ENCODE results near the gene COL4A2.

Gene COL4A2

GRCh38 chr13:110468986-110469495 lies 162.0 kb downstream of the COL4A2 start:
- Histone ChIP-seq H3K4me1 (ENCODE audit: control insufficient read depth, insufficient read depth, low read length) (no peaks in the 10 kb centered on the region), H3K9ac (ENCODE audit: low read length) (no peak overlapping the region), H3K27me3 (ENCODE audit: control insufficient read depth, insufficient read depth, low read length) (no peaks in the 10 kb centered on the region), H3K27ac (ENCODE audit: low read depth, low read length) (no peak overlapping the region), H3K36me3 (ENCODE audit: control insufficient read depth, insufficient read depth, low read length) (peaks cover 29% of the 10 kb centered on the region), H3K4me3 (ENCODE audit: low read length) (no peak overlapping the region)

DNA sequence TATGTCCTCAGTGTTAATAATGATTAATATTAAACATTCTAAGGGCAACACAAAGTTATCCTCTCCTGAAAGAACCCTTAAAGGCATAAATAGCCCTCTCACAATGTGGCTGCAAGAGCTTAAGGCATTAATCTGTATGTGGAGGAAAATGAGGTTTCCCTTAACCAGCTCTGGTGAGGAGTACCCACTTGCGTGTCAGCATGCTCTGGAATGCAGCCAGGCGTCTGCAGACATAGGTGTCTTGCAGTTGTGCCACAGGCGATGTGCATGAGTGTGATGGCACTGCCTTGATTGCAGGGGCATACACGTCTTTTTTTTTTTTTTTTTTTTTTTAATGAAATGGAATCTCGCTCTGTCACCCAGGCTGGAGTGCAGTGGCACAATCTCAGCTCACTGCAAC lies 162.5 kb downstream of the COL4A2 start:
- H3K4me1 ChIP-seq (ENCODE audit: control insufficient read depth, insufficient read depth, low read length), result no peaks in the 10 kb centered on the region
- no peak overlapping the region for H3K4me3 ChIP-seq (ENCODE audit: low read length)
- H3K36me3 ChIP-seq (ENCODE audit: control insufficient read depth, insufficient read depth, low read length), result peaks cover 34% of the 10 kb centered on the region
- H3K27ac ChIP-seq (ENCODE audit: low read depth, low read length), result no peak overlapping the region
- H3K9ac ChIP-seq (ENCODE audit: low read length), result no peak overlapping the region
- H3K27me3 ChIP-seq (ENCODE audit: control insufficient read depth, insufficient read depth, low read length), result no peaks in the 10 kb centered on the region

DNA sequence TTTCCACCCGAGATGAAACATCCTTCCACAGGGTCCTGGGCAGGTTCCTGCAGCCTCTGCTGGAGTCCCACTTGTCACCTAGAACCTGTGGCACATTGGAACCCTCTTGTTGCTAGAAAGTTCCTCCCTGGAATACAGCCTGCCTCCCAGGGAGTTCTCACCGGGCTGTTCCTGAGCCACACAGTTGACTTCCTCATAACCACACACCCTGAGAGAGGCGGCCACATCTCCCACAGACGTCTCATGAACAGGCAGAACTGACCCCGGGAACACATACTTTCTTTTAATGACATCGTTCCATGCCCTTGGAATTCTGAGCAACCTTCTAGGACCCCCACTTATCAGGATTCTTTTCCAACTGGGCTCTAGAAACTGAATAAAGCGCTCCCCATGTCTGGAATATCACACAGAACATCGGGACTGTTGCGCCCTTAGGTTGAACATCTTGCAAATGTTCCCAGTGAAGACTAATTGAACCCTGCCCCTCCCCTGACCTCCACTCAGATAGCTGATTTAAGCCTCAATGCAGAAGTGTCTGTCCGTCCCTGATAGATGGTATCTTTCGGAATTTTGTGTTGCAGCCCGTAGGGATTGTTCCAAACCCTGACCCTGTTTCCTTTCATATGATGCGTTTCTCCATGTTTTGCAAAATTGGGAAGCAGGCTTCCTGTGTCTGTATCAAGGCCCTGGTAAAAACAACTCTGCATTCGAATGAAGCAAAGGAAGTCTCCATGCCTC lies 163.4 kb downstream of the COL4A2 start:
- H3K36me3 ChIP-seq (ENCODE audit: control insufficient read depth, insufficient read depth, low read length), result peaks cover 41% of the 10 kb centered on the region
- no peak overlapping the region for H3K27ac ChIP-seq (ENCODE audit: low read depth, low read length)
- no peak overlapping the region for H3K4me3 ChIP-seq (ENCODE audit: low read length)
- H3K4me1 ChIP-seq (ENCODE audit: control insufficient read depth, insufficient read depth, low read length), result no peaks in the 10 kb centered on the region
- no peaks in the 10 kb centered on the region for H3K27me3 ChIP-seq (ENCODE audit: control insufficient read depth, insufficient read depth, low read length)
- no peak overlapping the region for H3K9ac ChIP-seq (ENCODE audit: low read length)

DNA sequence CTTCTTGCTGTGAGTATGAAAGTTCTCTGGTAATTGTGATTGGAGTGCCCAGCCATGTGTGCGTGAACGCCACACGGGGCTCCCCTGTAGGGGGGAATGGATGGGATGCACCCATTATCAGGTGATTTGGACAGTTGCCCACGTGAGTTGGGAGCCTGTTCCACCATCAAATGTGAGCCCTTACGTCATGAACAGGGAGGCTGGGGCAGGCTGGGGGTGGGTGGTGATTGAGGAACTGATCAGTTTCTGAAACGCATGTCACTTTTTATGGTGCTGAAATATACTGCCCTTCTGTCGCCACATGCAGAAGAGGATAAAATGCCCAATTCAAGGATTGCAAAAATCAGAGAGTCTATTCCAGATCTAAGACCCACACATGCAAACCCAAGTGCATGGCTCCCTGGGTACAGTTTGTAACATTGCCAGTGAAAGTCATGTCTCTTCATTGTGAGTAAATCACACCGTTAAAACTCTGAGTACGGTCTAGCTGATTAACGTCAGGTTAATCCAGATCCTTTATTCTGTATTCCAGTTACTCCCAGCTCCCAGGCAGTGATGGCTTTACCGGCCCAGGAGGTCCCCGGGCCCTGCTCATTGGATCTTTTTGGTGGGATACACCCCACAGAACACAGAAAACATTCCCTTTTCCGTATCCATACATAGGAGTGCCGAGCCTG lies 164.2 kb downstream of the COL4A2 start:
- no peaks in the 10 kb centered on the region for H3K27me3 ChIP-seq (ENCODE audit: control insufficient read depth, insufficient read depth, low read length)
- H3K4me3 ChIP-seq (ENCODE audit: low read length), result no peak overlapping the region
- H3K36me3 ChIP-seq (ENCODE audit: control insufficient read depth, insufficient read depth, low read length), result peaks cover 47% of the 10 kb centered on the region
- H3K27ac ChIP-seq (ENCODE audit: low read depth, low read length), result no peak overlapping the region
- no peak overlapping the region for H3K9ac ChIP-seq (ENCODE audit: low read length)
- H3K4me1 ChIP-seq (ENCODE audit: control insufficient read depth, insufficient read depth, low read length), result no peaks in the 10 kb centered on the region

- Histone ChIP-seq H3K36me3 (ENCODE audit: control insufficient read depth, insufficient read depth, low read length) (peaks cover 49% of the 10 kb centered on the region), H3K9ac (ENCODE audit: low read length) (no peak overlapping the region), H3K4me1 (ENCODE audit: control insufficient read depth, insufficient read depth, low read length) (no peaks in the 10 kb centered on the region), H3K4me3 (ENCODE audit: low read length) (no peak overlapping the region), H3K27me3 (ENCODE audit: control insufficient read depth, insufficient read depth, low read length) (no peaks in the 10 kb centered on the region), H3K27ac (ENCODE audit: low read depth, low read length) (no peak overlapping the region)
These were observed 164.7 kb downstream of the COL4A2 start for GRCh38 chr13:110471833-110472162.

GRCh38 chr13:110472904-110473563 lies 165.9 kb downstream of the COL4A2 start:
- no peaks in the 10 kb centered on the region for H3K4me1 ChIP-seq (ENCODE audit: control insufficient read depth, insufficient read depth, low read length)
- H3K4me3 ChIP-seq (ENCODE audit: low read length), result no peak overlapping the region
- no peak overlapping the region for H3K27ac ChIP-seq (ENCODE audit: low read depth, low read length)
- H3K36me3 ChIP-seq (ENCODE audit: control insufficient read depth, insufficient read depth, low read length), result peaks cover 42% of the 10 kb centered on the region
- H3K9ac ChIP-seq (ENCODE audit: low read length), result no peak overlapping the region
- no peaks in the 10 kb centered on the region for H3K27me3 ChIP-seq (ENCODE audit: control insufficient read depth, insufficient read depth, low read length)

DNA sequence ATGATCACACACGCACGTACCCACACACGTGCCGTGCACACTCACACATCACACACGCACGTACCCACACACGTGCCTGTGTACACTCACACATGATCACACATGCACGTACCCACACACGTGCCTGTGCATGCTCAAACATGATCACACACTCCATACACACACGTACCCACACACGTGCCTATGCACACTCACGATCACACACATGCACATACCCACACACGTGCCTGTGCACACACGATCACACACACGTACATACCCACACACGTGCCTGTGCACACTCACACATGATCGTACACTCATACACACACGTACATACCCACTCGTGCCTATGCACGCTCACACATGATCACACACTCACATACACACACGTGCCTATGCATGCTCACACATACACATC lies 167.6 kb downstream of the COL4A2 start:
- Histone ChIP-seq H3K4me3 (ENCODE audit: low read length) (no peak overlapping the region), H3K36me3 (ENCODE audit: control insufficient read depth, insufficient read depth, low read length) (peaks cover 43% of the 10 kb centered on the region), H3K9ac (ENCODE audit: low read length) (no peak overlapping the region), H3K4me1 (ENCODE audit: control insufficient read depth, insufficient read depth, low read length) (no peaks in the 10 kb centered on the region), H3K27ac (ENCODE audit: low read depth, low read length) (no peak overlapping the region), H3K27me3 (ENCODE audit: control insufficient read depth, insufficient read depth, low read length) (no peaks in the 10 kb centered on the region)

DNA sequence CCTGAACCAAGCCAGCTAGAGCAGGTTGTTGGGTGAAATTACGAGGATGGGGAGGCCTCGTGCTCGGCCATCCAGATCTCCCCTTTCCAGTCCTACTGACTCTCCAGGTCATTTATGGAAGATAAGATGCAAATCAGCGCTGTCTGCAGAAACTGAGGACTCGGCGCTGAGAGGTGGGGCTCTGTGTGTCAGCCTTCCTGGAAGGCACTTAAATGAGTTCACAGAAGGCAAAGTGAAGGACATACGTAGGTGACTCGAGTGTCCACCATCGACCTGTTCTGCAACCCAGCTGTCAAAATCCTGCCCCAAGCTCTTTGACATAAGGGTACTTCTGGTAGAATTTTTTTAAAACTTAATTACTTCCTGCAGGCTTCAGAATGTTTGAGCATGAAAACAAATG lies 168.0 kb downstream of the COL4A2 start:
- no peak overlapping the region for H3K4me3 ChIP-seq (ENCODE audit: low read length)
- no peaks in the 10 kb centered on the region for H3K27me3 ChIP-seq (ENCODE audit: control insufficient read depth, insufficient read depth, low read length)
- H3K36me3 ChIP-seq (ENCODE audit: control insufficient read depth, insufficient read depth, low read length), result peaks cover 43% of the 10 kb centered on the region
- H3K9ac ChIP-seq (ENCODE audit: low read length), result no peak overlapping the region
- H3K4me1 ChIP-seq (ENCODE audit: control insufficient read depth, insufficient read depth, low read length), result no peaks in the 10 kb centered on the region
- H3K27ac ChIP-seq (ENCODE audit: low read depth, low read length), result no peak overlapping the region

DNA sequence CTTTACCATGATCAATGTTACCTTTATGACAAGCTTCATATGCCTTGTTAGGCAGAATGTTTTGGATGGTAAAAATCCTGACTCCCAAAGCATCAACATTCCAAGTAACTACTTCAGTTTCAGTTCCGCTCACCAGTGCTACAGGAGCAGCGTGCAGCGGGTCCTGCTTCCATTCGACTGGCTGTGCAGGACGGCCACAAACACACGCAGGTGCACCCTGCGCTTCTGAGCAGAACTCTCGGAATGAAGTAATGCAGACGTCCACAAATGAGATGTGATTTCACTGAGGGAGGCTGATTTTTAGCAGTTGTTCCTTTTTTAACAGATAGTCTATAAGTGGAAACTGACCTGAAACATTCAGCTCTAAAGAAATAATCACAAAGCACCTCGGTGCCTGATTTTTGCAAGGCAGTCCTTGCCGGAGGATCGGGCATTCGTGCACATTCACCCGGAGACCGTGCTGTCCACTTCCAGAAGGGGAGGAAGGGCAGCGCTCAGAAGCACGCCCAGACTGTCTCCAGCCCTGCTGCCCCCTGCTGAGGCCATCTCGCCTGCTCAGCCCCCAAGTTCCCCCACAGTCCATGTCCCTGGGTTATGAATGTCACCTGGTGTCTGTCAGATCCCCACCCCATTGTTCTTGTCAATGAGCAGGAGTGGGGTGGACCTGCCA lies 168.6 kb downstream of the COL4A2 start:
- no peak overlapping the region for H3K27ac ChIP-seq (ENCODE audit: low read depth, low read length)
- peaks cover 45% of the 10 kb centered on the region for H3K36me3 ChIP-seq (ENCODE audit: control insufficient read depth, insufficient read depth, low read length)
- no peaks in the 10 kb centered on the region for H3K27me3 ChIP-seq (ENCODE audit: control insufficient read depth, insufficient read depth, low read length)
- no peak overlapping the region for H3K4me3 ChIP-seq (ENCODE audit: low read length)
- H3K4me1 ChIP-seq (ENCODE audit: control insufficient read depth, insufficient read depth, low read length), result no peaks in the 10 kb centered on the region
- H3K9ac ChIP-seq (ENCODE audit: low read length), result no peak overlapping the region

GRCh38 chr13:110476220-110476617 lies 169.1 kb downstream of the COL4A2 start:
- Histone ChIP-seq H3K27me3 (ENCODE audit: control insufficient read depth, insufficient read depth, low read length) (no peaks in the 10 kb centered on the region), H3K4me1 (ENCODE audit: control insufficient read depth, insufficient read depth, low read length) (no peaks in the 10 kb centered on the region), H3K36me3 (ENCODE audit: control insufficient read depth, insufficient read depth, low read length) (peaks cover 45% of the 10 kb centered on the region), H3K27ac (ENCODE audit: low read depth, low read length) (no peak overlapping the region), H3K4me3 (ENCODE audit: low read length) (no peak overlapping the region), H3K9ac (ENCODE audit: low read length) (no peak overlapping the region)

DNA sequence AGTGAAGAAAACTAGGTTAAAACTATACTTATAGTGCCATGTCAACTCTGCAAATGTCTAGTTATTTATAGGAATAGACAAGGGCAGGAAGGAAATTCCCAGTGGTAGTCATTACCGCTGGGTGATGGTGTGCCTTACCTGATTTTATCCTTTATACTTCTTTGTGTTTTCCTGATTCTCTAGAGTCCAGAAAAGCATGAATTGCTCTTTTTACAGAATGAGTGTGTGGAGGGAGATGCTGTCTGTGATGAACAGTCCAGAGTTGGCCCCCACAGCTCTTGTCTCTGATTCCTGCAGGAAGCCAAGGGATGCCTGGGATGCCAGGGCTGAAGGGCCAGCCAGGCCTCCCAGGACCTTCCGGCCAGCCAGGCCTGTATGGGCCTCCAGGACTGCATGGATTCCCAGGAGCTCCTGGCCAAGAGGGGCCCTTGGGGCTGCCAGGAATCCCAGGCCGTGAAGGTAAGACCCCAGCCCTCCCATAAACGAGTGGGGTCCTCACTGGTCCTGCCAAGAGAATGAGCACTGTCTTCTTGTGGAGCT lies 170.7 kb downstream of the COL4A2 start:
- Histone ChIP-seq H3K27me3 (ENCODE audit: control insufficient read depth, insufficient read depth, low read length) (no peaks in the 10 kb centered on the region), H3K9ac (ENCODE audit: low read length) (no peak overlapping the region), H3K36me3 (ENCODE audit: control insufficient read depth, insufficient read depth, low read length) (peaks cover 48% of the 10 kb centered on the region), H3K4me3 (ENCODE audit: low read length) (no peak overlapping the region), H3K27ac (ENCODE audit: low read depth, low read length) (no peak overlapping the region), H3K4me1 (ENCODE audit: control insufficient read depth, insufficient read depth, low read length) (no peaks in the 10 kb centered on the region)
